Cerebellar nuclear complex (tissue), 1 donor: ENCODE measurements around the gene CPT1B.

Experiments
- DNase-seq, 2 experiments: peaks; one replicate each; lab custom pipeline; 2025; lab: John Stamatoyannopoulos, UW

Gene CPT1B

DNA sequence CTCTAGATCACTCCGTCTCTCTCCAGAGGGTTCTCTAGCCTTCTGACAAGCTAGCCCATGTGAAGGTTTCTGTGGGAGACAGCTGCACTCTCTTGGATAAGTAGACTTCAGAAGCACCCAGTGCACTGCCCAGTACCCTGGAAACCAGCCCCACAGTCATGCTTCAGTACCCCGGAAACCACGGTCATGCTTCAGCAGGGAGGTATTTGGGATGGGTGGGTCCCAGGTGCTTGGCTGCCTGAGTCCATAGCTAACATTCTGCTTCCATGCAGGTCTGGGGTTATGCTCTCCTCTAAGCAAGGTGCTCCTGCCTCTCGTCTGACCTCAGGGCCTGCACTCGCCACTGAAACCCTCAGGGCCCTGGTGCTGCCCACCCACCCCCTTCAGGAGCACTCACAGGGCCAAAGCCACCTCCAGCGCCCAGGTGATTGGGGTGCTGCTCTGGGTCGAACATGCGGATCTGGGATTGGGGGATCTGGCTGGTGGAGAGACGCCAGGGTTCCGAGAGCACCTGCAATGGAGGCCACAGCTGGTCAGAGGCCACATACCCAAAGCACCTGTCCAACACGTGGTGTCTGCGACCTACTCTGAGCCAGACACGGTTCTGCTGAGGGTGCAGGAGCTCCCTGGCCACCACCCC, 8.2 kb downstream of the CPT1B start:
- no peak for DNase-seq

DNA sequence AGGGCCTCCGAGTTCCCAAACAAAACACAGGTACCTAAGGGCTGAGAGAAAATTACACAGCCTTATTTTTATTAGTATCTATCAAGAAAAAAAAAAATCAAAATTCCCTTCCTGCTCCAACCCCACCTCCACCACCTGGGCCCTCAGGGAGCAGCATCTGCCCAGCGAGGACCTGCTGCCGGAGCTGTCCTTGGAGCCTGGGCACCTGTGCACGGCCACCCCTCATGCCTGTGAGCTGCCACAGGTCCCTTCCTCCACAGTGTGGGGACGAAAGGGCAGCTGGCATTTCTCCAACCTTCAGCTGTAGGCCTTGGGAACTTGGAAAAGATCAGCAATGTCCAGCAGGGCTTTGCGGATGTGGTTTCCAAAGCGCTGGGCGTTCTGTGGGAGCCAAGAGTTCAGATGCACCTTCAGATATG, 9.2 kb downstream of the CPT1B start:
- DNase-seq = no peak

DNA sequence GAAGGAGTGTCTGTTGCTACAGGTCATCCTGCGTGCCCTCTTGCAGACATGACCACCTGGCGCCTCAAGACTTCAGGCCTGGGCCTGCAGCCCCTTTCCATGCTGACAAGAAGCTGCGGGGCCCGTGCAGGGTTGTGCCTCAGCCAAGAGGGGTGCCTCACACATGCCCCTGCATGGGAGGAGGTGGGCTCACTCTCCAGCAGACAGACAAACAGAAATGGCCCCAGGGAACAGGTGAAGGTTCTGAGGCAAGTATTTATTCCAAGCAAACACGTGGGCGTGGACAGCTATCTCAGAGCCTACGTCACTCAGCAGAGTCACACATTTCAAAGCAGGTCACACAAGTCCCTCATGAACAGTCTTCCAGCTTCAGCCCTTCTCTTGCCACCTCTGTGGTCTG, 9.6 kb downstream of the CPT1B start:
- DNase-seq = no peak

DNA sequence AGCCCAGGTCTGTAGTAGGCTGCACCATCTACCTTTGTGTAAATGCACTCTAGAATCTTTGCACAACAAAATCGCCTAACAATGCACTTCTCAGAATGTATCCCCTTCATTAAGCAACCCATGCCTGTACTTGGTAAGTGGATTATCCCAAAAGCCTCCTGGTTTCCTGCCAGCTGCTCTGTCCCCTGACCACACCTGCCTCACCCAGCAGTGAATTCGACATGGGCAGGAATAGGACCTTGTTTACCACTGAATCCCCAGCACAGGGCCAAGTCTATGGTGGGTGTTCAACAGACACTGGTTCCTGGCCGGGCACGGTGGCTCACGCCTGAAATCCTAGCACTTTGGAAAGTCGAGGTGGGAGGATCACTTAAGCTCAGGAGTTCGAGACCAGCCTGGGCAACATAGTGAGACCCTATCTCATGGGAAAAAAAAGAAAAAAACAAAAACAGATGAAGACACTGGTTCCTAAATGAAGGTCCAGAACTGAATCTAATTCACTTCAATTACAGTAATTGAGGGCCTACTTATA, 10.4 kb downstream of the CPT1B start:
- DNase-seq = no peak

DNA sequence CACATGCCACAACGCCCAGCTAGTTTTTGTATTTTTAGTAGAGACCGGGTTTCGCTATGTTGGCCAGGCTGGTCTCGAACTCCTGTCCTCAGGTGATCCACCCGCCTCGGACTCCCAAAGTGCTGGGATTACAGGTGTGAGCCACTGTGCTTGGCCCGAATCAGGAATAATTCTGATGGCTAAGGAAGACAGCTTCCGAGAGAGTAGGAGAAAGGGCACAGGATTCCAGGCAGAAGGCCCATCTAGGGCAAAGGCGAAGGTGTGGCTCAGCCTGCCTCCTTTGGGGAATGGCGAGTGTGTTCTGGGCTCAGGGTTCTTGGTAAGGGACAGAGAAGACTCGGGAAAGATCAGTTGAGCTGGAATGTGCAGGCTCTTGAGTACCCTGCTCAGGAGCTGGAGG, 13.9 kb downstream of the CPT1B start:
- DNase-seq = no peak

DNA sequence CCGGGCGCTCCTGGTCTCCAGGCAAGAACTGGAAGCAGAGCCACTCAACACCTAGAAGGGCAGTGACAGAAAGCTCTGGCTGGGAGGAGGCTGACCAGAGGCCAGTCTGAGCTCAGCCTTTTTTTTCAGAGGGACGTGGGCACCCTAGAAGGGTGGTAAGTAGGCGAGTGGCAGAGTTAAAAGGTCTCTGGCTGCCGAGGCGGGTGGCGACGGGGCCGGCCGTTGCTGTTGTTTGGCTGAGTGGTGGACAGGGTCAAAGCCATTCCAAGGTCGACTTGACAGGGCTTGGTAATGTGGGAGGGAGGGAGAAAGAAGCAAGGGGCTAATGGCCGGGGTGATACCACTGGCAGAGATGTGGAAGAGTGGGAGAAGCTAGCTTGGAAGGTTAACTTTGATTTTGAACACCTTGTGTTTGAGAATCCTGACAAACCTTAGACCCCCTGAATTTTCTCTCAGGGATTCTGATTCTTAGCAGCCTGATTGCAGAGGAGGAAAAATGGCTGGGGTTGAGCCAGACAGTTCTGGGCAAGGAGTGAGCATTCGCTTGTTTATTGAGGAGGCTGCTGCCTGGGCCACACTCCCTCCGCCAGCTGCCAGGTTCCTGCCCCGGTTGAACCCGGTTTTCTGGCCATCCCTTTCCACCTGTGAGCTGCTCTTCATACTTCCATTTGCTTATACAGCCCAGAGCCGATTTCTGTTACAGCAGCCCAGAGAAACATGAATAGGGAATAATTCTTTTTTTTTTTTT, 14.6 kb downstream of the CPT1B start:
- DNase-seq = no peak

DNA sequence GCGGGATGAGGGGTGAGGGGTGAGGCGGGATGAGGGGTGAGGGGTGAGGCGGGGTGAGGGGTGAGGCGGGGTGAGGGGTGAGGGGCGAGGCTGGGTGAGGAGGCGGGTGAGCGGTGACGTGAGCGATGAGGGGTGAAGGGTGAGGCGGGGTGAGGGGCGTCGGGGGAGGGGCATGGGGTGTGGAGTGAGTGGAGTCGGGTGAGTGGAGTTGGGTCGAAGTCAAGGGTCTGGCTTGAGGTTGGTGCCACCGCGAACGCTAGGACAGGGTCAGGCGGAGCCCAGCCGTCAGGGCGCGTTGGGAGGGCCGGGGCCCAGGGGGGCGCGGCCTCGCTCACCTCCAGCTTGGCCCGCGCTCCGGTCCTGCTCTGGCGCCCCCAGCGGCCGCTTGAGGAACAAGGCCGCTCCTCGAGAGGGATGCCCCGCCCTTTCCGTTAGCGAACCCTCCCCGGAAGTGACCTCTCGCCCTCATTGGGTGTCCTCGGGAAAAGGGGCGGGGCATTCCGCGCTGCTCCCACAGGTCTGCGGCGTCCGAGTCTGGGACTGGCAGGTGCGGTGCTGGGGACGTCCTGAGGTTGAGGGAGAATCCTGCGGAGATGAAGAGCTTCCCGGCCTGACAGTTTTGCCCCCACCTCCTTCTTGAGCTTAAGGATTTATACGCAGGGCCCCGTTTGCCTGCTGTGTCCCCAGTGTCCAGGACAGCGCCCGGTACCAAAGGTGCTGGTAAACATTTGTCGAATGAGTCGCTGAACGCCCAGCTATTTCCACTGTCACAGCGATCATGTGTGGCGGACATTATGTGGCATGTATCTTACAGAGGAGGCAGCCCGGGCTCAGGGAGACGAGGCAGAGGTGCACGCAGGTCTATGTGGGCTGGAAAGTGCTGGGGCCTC, 15.5 kb downstream of the CPT1B start, which contains the start of gene SYCE3:
TSS of gene SYCE3 (minus strand) at position 397 of the 890 bp plus-strand sequence. CDS start 6,514 bp downstream, outside the sequence.
- DNase-seq = peak; percentile 92 to 94

DNA sequence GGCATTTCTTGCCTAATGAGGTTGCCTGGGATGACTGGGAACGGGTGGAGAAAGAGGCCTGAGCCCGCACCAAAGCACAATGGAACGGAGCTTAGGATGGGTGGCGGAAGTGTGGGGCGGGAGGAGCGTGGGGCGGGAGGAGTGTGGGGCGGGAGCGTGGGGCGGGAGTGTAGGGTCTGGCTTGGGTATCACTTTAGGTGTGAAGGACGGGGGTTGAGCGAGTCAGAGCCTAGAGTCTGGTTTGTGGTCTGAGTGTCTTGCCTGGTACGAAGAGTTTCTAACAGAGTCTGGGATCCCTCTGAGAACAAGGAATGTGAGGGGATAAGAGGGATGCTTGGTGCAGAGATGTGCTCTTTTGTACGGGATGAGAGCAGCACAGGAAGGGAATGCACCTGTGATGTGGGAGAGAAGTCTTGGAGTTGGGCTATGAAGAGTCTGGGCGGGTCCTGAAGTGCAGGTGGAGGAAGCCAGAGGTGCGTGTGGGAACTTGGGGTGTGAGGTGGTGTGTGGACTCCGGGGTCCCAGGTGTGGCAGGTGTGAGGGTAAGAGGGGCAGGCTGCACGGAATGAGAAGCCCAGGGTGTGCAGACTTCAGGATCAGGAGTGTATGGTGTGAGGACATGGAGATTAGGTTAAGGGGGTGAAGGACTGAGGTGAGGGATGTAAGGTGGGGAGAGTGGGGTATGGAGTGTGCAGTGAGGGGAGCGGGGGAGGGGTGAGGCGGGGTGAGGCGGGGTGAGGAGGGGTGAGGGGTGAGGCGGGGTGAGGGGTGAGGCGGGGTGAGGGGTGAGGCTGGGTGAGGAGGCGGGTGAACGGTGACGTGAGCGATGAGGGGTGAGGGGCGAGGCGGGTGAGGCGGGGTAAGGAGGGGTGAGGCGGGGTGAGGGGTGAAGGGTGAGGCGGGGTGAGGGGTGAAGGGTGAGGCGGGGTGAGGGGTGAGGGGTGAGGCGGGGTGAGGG, 16.5 kb downstream of the CPT1B start:
- no peak for DNase-seq

DNA sequence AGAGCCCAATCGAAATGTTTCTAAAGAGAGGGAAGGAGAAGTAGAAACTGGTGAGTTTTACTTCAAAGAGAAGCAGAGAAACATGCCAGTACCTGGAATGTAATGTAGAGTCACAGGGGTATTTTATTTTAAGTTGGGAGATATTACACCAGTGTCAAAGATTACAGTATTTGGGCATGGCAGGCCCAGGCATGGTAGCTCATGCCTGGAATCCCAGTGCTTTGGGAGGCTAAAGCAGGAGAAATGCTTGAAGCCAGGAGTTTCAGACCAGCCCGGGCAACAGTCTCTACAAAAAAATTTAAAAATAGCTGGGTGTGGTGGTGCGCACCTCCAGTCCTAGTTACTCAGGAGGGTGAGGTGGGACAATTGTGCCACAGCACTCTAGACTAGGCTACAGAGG, 18.2 kb downstream of the CPT1B start:
- DNase-seq = no peak

DNA sequence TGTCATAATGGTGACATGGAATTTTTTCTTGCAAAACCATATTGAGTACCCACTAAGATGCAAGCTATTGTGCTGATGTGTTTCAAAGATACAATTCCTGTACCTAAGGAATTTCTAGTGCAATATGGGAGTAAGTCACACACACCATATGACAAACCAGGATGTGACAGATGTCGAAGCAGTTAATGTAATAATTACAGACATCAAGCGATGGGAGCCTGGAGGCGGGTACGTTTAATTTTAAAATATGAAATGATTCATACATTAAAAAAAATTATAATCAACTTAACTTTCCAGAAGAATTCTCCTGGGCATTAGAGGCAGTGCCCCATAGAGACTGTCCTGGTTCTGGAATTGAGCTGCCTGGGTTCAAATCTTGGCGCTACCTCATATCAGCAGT, 21.5 kb downstream of the CPT1B start:
- no peak for DNase-seq

DNA sequence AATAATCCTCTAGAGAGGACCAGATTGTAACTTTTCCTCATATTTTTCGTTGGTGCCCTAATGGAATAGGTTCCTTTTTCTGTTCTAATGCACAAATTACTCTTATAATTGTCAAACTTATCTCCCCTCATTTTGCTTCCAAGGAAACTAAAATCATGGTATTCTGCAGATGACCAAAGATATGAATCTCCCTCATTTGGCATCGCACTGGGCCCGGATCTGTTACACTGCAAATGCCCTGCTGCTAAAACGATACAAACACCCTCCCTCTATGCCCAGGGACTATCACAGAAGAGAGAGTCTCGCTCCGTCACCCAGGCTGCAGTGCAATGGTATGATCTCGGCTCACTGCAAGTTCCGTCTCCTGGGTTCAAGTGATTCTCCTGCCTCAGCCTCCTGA, 24.9 kb downstream of the CPT1B start:
- DNase-seq = no peak

DNA sequence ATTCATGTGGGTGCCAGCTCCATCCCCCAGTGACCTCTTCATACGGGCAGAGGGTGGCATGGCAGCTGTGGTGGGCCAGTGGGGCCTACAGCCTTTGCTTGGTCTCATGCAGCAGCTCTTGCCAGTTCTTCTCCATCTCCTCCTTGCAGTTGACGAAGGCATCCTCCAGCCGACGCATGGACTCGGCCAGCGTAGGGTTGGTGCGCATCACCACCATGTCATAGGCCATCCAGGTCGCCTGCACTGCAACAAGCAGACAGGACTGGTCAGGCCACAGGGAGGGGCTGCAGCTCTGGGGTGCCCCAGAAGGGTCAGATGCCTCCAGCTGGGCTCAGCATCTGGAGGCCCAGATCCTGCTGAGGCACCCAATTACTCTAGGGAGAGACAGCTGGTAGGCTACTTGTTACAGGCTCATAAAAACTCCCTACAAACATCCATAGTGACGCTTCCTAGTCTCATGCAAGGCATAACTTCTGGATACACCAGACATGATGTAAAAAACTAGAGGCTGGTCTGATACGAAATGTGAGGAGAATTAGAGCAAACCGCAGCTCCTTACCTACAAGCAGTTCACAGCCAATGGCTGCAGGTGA, 27.0 kb downstream of the CPT1B start:
- DNase-seq = no peak

DNA sequence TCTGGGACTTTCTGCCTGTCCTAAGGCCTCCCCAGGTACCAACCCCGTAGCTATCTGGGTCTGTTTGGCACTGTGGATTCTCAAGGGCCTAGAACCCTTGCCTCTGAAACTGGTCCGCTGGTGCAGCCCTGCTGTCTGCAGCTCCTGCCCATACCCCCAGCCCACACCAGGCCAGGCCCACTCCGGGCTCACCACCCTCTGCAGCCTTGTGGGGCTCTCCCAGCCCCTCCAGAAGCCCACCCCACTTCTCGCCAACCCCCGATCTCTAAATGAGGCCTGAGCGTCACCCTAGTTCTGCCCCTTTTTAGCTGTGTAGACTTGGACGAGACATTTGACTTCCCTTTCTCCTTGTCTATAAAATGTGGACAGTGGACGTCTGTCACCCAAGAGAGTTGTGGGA, 27.8 kb downstream of the CPT1B start:
- DNase-seq = no peak

DNA sequence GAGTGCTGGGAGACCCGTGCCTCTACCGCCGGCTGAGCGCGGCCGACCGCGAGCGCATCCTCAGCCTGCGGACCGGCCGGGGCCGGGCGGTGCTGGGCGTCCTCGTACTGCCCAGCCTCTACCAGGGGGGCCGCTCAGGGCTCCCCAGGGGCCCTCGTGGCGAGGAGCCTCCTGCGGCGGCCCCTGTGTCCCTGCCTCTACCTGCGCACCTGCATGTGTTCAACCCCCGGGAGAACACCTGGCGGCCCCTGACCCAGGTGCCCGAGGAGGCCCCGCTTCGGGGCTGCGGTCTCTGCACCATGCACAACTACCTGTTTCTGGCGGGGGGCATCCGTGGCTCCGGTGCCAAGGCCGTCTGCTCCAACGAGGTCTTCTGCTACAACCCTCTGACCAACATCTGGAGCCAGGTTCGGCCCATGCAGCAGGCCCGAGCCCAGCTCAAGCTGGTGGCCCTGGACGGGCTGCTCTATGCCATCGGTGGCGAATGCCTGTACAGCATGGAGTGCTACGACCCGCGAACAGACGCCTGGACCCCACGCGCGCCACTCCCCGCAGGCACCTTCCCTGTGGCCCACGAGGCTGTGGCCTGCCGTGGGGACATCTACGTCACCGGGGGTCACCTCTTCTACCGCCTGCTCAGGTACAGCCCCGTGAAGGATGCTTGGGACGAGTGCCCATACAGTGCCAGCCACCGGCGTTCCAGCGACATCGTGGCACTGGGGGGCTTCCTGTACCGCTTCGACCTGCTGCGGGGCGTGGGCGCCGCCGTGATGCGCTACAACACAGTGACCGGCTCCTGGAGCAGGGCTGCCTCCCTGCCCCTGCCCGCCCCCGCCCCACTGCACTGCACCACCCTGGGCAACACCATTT, 29.1 kb downstream of the CPT1B start:
- DNase-seq = no peak

DNA sequence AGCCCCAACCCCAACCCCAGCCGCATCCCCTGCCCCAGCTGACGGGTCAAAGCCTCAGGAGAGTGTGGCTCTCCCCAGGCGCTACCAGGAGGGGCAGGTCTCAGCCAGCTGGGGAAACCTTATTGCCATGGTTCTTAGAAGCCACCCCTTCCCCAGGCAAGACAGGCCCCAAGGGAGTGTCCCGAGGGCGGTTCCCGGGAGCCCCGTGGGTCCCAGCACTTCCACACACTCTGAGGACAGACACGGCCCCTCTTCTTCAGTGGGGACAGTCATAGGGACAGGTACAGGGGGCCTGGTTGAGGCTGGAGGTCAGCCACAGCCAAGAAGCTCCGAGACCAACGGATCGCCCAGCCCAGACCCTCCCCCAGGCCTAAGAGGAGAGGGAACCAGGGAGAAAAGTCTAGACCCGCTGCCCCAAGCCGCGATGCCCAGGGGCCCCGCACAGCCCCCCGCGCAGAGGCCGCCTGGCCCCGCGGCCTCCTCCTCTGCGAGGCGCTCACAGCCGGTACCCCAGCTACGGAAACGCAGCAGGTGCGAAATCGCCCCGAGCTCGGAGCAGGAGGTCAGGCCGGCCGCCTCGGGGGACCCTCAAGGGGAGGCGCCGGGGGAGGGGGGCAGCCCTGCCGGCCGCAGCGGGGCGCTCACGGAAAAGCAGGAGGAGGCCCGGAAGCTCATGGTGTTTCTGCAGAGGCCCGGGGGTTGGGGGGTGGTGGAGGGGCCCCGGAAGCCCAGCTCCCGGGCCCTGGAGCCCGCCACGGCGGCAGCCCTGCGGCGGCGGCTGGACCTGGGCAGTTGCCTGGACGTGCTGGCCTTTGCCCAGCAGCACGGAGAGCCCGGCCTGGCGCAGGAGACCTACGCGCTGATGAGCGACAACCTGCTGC, 29.9 kb downstream of the CPT1B start:
- DNase-seq = no peak

DNA sequence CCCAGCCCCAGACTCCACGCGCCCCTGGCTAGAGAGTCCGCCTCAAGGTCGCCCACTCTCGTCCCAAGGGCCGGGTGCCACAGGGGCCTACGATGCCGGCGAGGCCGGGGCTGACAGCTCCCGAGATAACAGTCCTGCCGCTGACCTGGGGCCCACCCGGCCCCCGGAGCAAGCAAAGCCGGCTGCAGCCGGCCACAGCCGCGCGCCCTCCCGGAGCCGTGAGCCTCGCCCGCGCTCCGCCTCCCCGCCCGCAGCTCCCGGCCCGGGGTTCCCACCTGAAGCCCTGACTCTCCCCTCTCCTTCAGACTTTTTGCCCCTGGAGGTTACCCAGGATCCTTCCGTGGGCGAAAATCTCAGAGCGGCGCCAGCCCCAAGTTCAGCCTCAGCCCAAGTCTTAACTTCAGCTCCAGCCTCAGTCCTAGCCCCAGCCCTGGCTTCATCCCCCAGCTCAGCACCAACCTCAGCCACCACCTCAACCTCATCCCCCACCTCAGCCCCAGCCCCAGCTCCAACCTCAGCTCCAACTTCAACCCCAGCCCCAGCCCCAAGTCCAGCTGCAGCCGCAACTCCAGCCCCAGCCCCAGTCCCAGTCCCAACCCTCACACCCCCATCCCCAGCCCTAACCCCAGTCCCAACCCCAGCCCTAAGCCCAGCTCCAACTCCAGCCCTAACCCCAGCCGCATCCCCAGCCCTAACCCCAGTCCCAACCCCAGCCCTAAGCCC, 30.8 kb downstream of the CPT1B start:
- no peak for DNase-seq

DNA sequence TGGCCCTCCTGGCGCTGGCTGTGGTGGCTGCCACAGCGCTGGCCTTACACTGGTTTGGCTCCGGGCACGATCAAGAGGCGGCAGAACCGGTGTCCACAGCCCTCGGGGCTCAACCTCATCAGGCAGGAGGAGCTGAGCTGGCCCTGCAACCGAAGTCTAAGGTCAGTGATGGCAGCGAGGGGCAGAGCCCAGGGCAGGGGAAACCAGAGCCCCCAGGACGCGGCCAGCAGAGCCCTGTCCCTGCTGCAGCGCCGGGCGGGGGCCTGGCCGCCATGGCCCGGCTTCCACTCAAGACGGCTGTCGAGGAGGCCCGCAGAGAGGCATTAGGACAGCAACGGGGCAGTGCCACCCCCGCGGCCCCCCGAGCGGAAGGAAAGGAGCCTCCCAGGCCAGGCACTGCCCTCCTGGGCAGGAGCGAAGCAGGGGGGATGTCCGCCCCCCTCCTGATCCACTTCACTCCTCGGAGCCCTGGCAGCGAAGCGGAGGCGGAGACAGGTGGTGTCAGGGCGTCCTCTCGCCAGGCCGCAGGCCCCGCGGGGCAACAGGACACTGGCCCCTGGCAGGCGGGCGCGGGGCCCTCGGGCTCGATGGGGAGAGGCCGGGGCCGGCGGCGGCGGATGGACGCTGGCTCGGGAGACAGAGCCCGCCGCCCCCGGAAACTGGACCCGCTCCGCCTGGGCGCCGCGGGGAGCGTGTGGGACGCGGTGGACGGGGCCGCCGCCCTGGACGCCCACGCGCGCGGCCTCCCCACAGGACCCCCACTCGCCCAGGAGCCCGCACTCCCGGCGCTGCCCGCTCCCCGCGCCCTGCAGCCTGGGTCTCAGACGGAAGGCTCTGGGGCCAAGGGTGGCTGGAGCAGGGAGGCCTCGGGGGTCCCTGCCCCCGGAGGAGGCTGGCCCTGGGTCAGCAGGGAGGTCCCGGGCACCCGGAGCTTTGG, 31.6 kb downstream of the CPT1B start:
- DNase-seq = no peak
